Mesendoderm (in vitro differentiated cells): ENCODE measurements around the gene TGFB2.

ENCODE experiments used
- DNase-seq: peaks from one replicate; pipeline ENCODE4 v3.0.0; 2013
- H2AK5ac ChIP-seq: 2 replicates; pipeline ENCODE4 v1.6.1; 2013; ENCODE audit warnings: low read length, inconsistent platforms
- H2BK120ac ChIP-seq: 2 replicates; pipeline ENCODE4 v1.6.1; 2013; ENCODE audit warnings: low read depth, mild to moderate bottlenecking, low read length, moderate library complexity, mixed read lengths
- H2BK15ac ChIP-seq: replicated peaks from 2 replicates; pipeline ENCODE4 v1.6.1; 2013; ENCODE audit warnings: low read depth, mild to moderate bottlenecking, moderate library complexity
- H2BK5ac ChIP-seq: 2 replicates; pipeline ENCODE4 v1.6.1; 2013; ENCODE audit warnings: low read length, inconsistent platforms
- H3K18ac ChIP-seq: 2 replicates; pipeline ENCODE4 v1.6.1; 2013; ENCODE audit warnings: mild to moderate bottlenecking, low read length, mixed read lengths
- H3K23ac ChIP-seq: one replicate; pipeline ENCODE4 v1.6.1; 2013; ENCODE audit warnings: low read length
- H3K27ac ChIP-seq: 2 replicates; pipeline ENCODE4 v1.5.1; 2013; ENCODE audit warnings: low read depth, mild to moderate bottlenecking, inconsistent platforms, low read length, moderate library complexity
- H3K27me3 ChIP-seq: 2 replicates; pipeline ENCODE4 v1.6.1; 2013; ENCODE audit warnings: low read length, control low read depth, mild to moderate bottlenecking, inconsistent platforms; ENCODE audit not compliant: insufficient read depth, poor library complexity
- H3K36me3 ChIP-seq: 2 replicates; pipeline ENCODE4 v1.6.1; 2013; ENCODE audit warnings: low read length, inconsistent platforms; ENCODE audit not compliant: control insufficient read depth, insufficient read depth
- H3K4ac ChIP-seq: one replicate; pipeline ENCODE4 v1.6.1; 2013; ENCODE audit warnings: low read depth, mild to moderate bottlenecking, low read length, moderate library complexity
- H3K4me1 ChIP-seq: 2 replicates; pipeline ENCODE4 v1.6.1; 2013; ENCODE audit warnings: low read depth, low read length, inconsistent platforms; ENCODE audit not compliant: control insufficient read depth
- H3K4me2 ChIP-seq: 2 replicates; pipeline ENCODE4 v1.6.1; 2013; ENCODE audit warnings: low read length
- H3K4me3 ChIP-seq: 2 replicates; pipeline ENCODE4 v1.5.1; 2013; ENCODE audit warnings: mild to moderate bottlenecking, low read length
- H3K56ac ChIP-seq: one replicate; pipeline ENCODE4 v1.6.1; 2013; ENCODE audit warnings: low read length
- H3K79me1 ChIP-seq: 2 replicates; pipeline ENCODE4 v1.6.1; 2013; ENCODE audit warnings: low read length, inconsistent platforms
- H3K79me2 ChIP-seq: 2 replicates; pipeline ENCODE4 v1.6.1; 2013; ENCODE audit warnings: mild to moderate bottlenecking, low read length; ENCODE audit not compliant: control insufficient read depth, insufficient read depth
- H3K9ac ChIP-seq: 2 replicates; pipeline ENCODE4 v1.6.1; 2013; ENCODE audit warnings: low read length, inconsistent platforms
- H4K5ac ChIP-seq: one replicate; pipeline ENCODE4 v1.6.1; 2013; ENCODE audit warnings: low read length
- H4K8ac ChIP-seq: one replicate; pipeline ENCODE4 v1.6.1; 2013; ENCODE audit warnings: low read depth, mild to moderate bottlenecking, control low read depth, low read length, moderate library complexity
- WGBS: extraction: QIAGEN DNeasy Blood & Tissue Kit; methylation state at CpG from one replicate; pipeline ENCODE4 v1.1.7; 2013; ENCODE audit warnings: low lambda C conversion rate, missing lambda C conversion rate; ENCODE audit not compliant: insufficient coverage; ENCODE audit errors: extremely low coverage; 5-methylcytosine and 5-hydroxymethylcytosine counted together

TGFB2 gene

GRCh38 chr1:218336328-218336727 is 8.8 kb upstream of the TGFB2 start:
- Histone ChIP-seq H3K4me1 (peaks cover 2% of the 10 kb centered on the region), H2BK15ac (no peak overlapping the region), H3K4ac (no peak overlapping the region), H3K79me1 (no peaks in the 10 kb centered on the region), H2BK5ac (no peak overlapping the region), H3K18ac (no peak overlapping the region), H2AK5ac (no peak overlapping the region), H3K36me3 (no peaks in the 10 kb centered on the region), H3K4me2 (no peak overlapping the region), H2BK120ac (no peak overlapping the region), H3K4me3 (no peak overlapping the region), H3K79me2 (no peaks in the 10 kb centered on the region), H4K8ac (no peak overlapping the region), H3K56ac (no peak overlapping the region), H3K23ac (no peak overlapping the region), H4K5ac (no peak overlapping the region), H3K27me3 (no peaks in the 10 kb centered on the region), H3K27ac (no peak overlapping the region), H3K9ac (no peak overlapping the region)
- DNase-seq = no peak
- no CpG with 5 or more reads among the region's 2 CpGs for whole genome bisulfite sequencing

GRCh38 chr1:218339267-218339831 is 5.8 kb upstream of the TGFB2 start:
- no peaks in the 10 kb centered on the region for H3K79me2 ChIP-seq
- no peak overlapping the region for H3K4ac ChIP-seq
- no peak overlapping the region for H3K56ac ChIP-seq
- H3K9ac ChIP-seq = no peak overlapping the region
- no peak overlapping the region for H4K5ac ChIP-seq
- DNase-seq = no peak
- no CpG with 5 or more reads among the region's 1 CpG for WGBS
- H3K79me1 ChIP-seq = no peaks in the 10 kb centered on the region
- H3K4me3 ChIP-seq = no peak overlapping the region
- no peak overlapping the region for H3K27ac ChIP-seq
- no peaks in the 10 kb centered on the region for H3K36me3 ChIP-seq
- H3K4me2 ChIP-seq = no peak overlapping the region
- no peak overlapping the region for H2AK5ac ChIP-seq
- H4K8ac ChIP-seq = no peak overlapping the region
- no peak overlapping the region for H3K23ac ChIP-seq
- peaks cover 2% of the 10 kb centered on the region for H3K4me1 ChIP-seq
- no peak overlapping the region for H2BK120ac ChIP-seq
- H2BK5ac ChIP-seq = no peak overlapping the region
- H2BK15ac ChIP-seq = no peak overlapping the region
- peaks cover 3% of the 10 kb centered on the region for H3K27me3 ChIP-seq
- H3K18ac ChIP-seq = no peak overlapping the region

DNA sequence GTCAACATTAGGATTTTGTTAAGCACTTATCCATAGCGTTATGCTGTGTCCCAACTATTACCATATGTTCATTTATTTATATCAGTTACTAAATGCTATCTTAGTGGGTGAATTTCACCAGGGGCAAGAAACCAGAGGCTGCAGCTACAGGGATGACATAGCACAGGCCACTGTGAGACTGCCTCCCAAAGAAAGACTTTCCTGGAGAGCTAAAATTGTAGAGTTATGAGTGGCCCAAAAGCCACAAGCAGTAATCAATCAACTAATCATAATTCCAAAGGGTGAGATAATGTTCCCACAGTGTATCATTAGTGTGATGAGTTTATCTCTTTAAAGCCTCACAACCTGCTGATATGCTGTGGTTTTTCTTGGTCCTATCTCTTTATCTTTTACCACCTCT is 3.8 kb upstream of the TGFB2 start:
- no peak overlapping the region for H2BK5ac ChIP-seq
- no peak overlapping the region for H3K4me3 ChIP-seq
- peak; percentile 74 for DNase-seq
- no peak overlapping the region for H3K4me2 ChIP-seq
- H3K18ac ChIP-seq = peak overlapping the region; percentile 18
- no CpG with 5 or more reads among the region's 1 CpG for WGBS
- H3K27me3 ChIP-seq = peaks cover 6% of the 10 kb centered on the region
- H4K5ac ChIP-seq = no peak overlapping the region
- H3K23ac ChIP-seq = no peak overlapping the region
- H3K9ac ChIP-seq = no peak overlapping the region
- no peak overlapping the region for H3K56ac ChIP-seq
- no peak overlapping the region for H2BK15ac ChIP-seq
- peaks cover 3% of the 10 kb centered on the region for H3K4me1 ChIP-seq
- no peak overlapping the region for H2BK120ac ChIP-seq
- H2AK5ac ChIP-seq = no peak overlapping the region
- no peaks in the 10 kb centered on the region for H3K36me3 ChIP-seq
- H3K4ac ChIP-seq = no peak overlapping the region
- no peak overlapping the region for H3K27ac ChIP-seq
- no peaks in the 10 kb centered on the region for H3K79me2 ChIP-seq
- no peak overlapping the region for H4K8ac ChIP-seq
- H3K79me1 ChIP-seq = no peaks in the 10 kb centered on the region

DNA sequence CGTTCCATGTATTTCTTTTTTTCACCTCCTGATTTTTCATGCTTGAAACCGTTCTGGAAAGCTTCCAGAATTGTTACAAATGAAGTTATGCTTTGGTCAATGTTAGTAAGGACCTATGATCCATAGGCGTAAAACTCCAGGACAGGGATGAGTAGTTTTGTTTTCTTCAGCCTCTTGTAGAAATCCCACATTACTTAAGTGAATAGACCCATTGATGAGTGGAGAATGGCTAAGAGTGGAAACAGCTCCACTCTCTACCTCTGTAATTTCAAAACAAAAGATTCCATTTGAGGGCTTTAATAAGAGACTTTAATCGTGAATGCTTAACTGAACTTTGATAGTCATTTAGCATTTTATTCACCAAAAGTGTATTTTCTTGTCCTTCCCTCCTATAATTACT is 3.0 kb upstream of the TGFB2 start:
- H3K4me3 ChIP-seq = no peak overlapping the region
- H3K23ac ChIP-seq = no peak overlapping the region
- no peak overlapping the region for H4K5ac ChIP-seq
- no peak for DNase-seq
- H2AK5ac ChIP-seq = no peak overlapping the region
- H3K4me2 ChIP-seq = no peak overlapping the region
- H3K27ac ChIP-seq = no peak overlapping the region
- H2BK120ac ChIP-seq = no peak overlapping the region
- WGBS = no CpG with 5 or more reads among the region's 4 CpGs
- peaks cover 3% of the 10 kb centered on the region for H3K4me1 ChIP-seq
- H4K8ac ChIP-seq = no peak overlapping the region
- H3K9ac ChIP-seq = no peak overlapping the region
- no peak overlapping the region for H3K4ac ChIP-seq
- peaks cover 6% of the 10 kb centered on the region for H3K27me3 ChIP-seq
- no peaks in the 10 kb centered on the region for H3K79me1 ChIP-seq
- no peaks in the 10 kb centered on the region for H3K36me3 ChIP-seq
- no peak overlapping the region for H2BK5ac ChIP-seq
- H3K18ac ChIP-seq = no peak overlapping the region
- H3K56ac ChIP-seq = no peak overlapping the region
- H3K79me2 ChIP-seq = no peaks in the 10 kb centered on the region
- no peak overlapping the region for H2BK15ac ChIP-seq

- H3K56ac ChIP-seq = peak overlapping the region; percentile 79
- H3K4me1 ChIP-seq = peaks cover 3% of the 10 kb centered on the region
- peak overlapping the region; percentile 25 for H3K23ac ChIP-seq
- H3K79me1 ChIP-seq = no peaks in the 10 kb centered on the region
- H3K36me3 ChIP-seq = no peaks in the 10 kb centered on the region
- peak; percentile 78 for DNase-seq
- H3K27me3 ChIP-seq = peaks cover 6% of the 10 kb centered on the region
- H3K27ac ChIP-seq = no peak overlapping the region
- WGBS = no CpG with 5 or more reads among the region's 64 CpGs
- H2AK5ac ChIP-seq = no peak overlapping the region
- no peak overlapping the region for H3K18ac ChIP-seq
- no peak overlapping the region for H2BK15ac ChIP-seq
- H3K9ac ChIP-seq = peak overlapping the region; percentile 62
- H2BK5ac ChIP-seq = no peak overlapping the region
- H3K79me2 ChIP-seq = no peaks in the 10 kb centered on the region
- no peak overlapping the region for H2BK120ac ChIP-seq
- H3K4me3 ChIP-seq = peak overlapping the region; percentile 46
- H4K8ac ChIP-seq = no peak overlapping the region
- no peak overlapping the region for H4K5ac ChIP-seq
- no peak overlapping the region for H3K4ac ChIP-seq
- peak overlapping the region; percentile 97 for H3K4me2 ChIP-seq
Measured at GRCh38 chr1:218345673-218346390, 696 bp downstream of the TGFB2 start.
